ENCODE results near the gene ERC2.

- TF ChIP-seq CTCF (IDR thresholded peaks at IDR 0.05; ENCODE audit: low read length), result no peak
- TF ChIP-seq EZH2 (IDR thresholded peaks at IDR 0.05; ENCODE audit: borderline replicate concordance, low read length), result no peak
Observed at GRCh38 chr3:56209982-56210751, 258.1 kb downstream of the ERC2 start.
